HepG2 (cell line): ENCODE data around the gene RIF1. TPM values are rescaled to one million over a fixed set of nuclear protein-coding genes. Genes with fewer than 3 reads are reported as not detected.

Experiments
- ATAC-seq: fragments of 200-7000 bp; cut with Tn5 transposase; 3 replicates; pipeline ENCODE4 v1.9.1; 2020; ENCODE audit warnings: mild to moderate bottlenecking, moderate library complexity
- BruUV-seq: library from RNA; stranded (reverse); fragments of 400-500 nt; replicated peaks from 2 replicates; lab custom pipeline; 2021; lab: Mats Ljungman, UMichigan
- CTCF ChIA-PET: fragments of 300-600 bp; formaldehyde crosslinking; extraction: SDS; loops from one replicate; lab custom pipeline; 2021; ENCODE audit warnings: low total read pairs, inconsistent platforms, low intra/inter-chr PET ratio; lab: Yijun Ruan, JAX
- POLR2A ChIA-PET: fragments of 350-600 bp; sonication (Branson Sonifier 250); formaldehyde crosslinking; loops from one replicate; lab custom pipeline; 2020; ENCODE audit warnings: antibody characterized with exemption, inconsistent platforms; lab: Yijun Ruan, JAX
- DNase-seq: peaks from one replicate; pipeline ENCODE4 v3.0.0-alpha.2; 2015; ENCODE audit warnings: low spot score
- FAIRE-seq: peaks from 3 replicates; lab custom pipeline; 2011; peaks lifted over from hg19 to GRCh38; lab: Jason Lieb, UNC
- H2AFZ ChIP-seq: one replicate; pipeline ENCODE4 v1.6.1; 2011; ENCODE audit warnings: low read length, inconsistent platforms
- H3K27ac ChIP-seq: fragments of 300-600 bp; 3 replicates; pipeline ENCODE4 v1.8.0; 2011; ENCODE audit warnings: mixed run types, mild to moderate bottlenecking, mixed read lengths, low read length, inconsistent platforms; ENCODE audit not compliant: insufficient read depth; ENCODE audit errors: extremely low read length
- H3K27me3 ChIP-seq, 2 experiments: fragments of 200-600 bp in 1 of 2; 2 replicates in 1 of 2; 3 replicates in 1 of 2; pipeline versions ENCODE4 v1.6.0 to v1.8.0; 2011; ENCODE audit warnings: low read length in 2 of 2, mild to moderate bottlenecking in 2 of 2, moderate library complexity in 2 of 2, inconsistent platforms in 1 of 2; ENCODE audit not compliant: insufficient read depth in 2 of 2, control insufficient read depth in 1 of 2
- H3K36me3 ChIP-seq, 2 experiments: fragments of 200-600 bp in 1 of 2; replicated peaks in 1 of 2; 2 replicates in 1 of 2; 3 replicates in 1 of 2; pipeline versions ENCODE4 v1.5.1 to v1.8.0; 2011; ENCODE audit warnings: low read length in 2 of 2, inconsistent platforms in 1 of 2; ENCODE audit not compliant: insufficient read depth in 2 of 2, control insufficient read depth in 1 of 2
- H3K4me1 ChIP-seq: 2 replicates; pipeline ENCODE4 v1.5.1; 2012; ENCODE audit warnings: low read length, inconsistent platforms; ENCODE audit not compliant: insufficient read depth
- H3K4me2 ChIP-seq: 2 replicates; pipeline ENCODE4 v1.6.0; 2011; ENCODE audit warnings: low read depth, low read length, inconsistent platforms
- H3K4me3 ChIP-seq, 3 experiments: fragments of 200-600 bp in 1 of 3; sonication (generic), shearing (Covaris generic) in 1 of 3; replicated peaks in 1 of 3; 2 replicates each; pipeline ENCODE4 v1.5.1; 2011 to 2016; ENCODE audit warnings: low read length in 3 of 3, inconsistent platforms in 2 of 3, low read depth in 2 of 3, mild to moderate bottlenecking in 2 of 3, control low read depth in 1 of 3, mixed read lengths in 1 of 3; ENCODE audit not compliant: insufficient read depth in 1 of 3
- H3K79me2 ChIP-seq: one replicate; pipeline ENCODE4 v1.6.1; 2011; ENCODE audit warnings: low read length, inconsistent platforms; ENCODE audit not compliant: insufficient read depth
- H3K9ac ChIP-seq: 2 replicates; pipeline ENCODE4 v1.6.0; 2011; ENCODE audit warnings: mild to moderate bottlenecking, low read depth, low read length, inconsistent platforms; ENCODE audit not compliant: insufficient read depth
- H3K9me3 ChIP-seq: 2 replicates; pipeline ENCODE4 v1.5.1; 2012; ENCODE audit warnings: mild to moderate bottlenecking, low read length
- H4K20me1 ChIP-seq: 2 replicates; pipeline ENCODE4 v1.6.0; 2011; ENCODE audit warnings: inconsistent platforms, mild to moderate bottlenecking, low read length, moderate library complexity; ENCODE audit not compliant: insufficient read depth
- HDAC2 ChIP-seq: sonication (generic); formaldehyde crosslinking; IDR thresholded peaks from 2 replicates; pipeline ENCODE4 v1.4.0; 2020; ENCODE audit warnings: missing genetic modification reagents
- NFAT5 ChIP-seq: sonication (generic); formaldehyde crosslinking; IDR thresholded peaks from 2 replicates; pipeline ENCODE4 v1.4.0; 2020; ENCODE audit warnings: missing genetic modification reagents
- THAP7 ChIP-seq: sonication (generic); formaldehyde crosslinking; IDR thresholded peaks from 2 replicates; pipeline ENCODE4 v1.8.1; 2023; ENCODE audit warnings: mild to moderate bottlenecking, missing genetic modification reagents
- ZBTB2 ChIP-seq: sonication (generic); formaldehyde crosslinking; IDR thresholded peaks from 2 replicates; pipeline ENCODE4 v1.8.0; 2022; ENCODE audit warnings: low read depth, missing genetic modification reagents
- ZFP36L1 ChIP-seq: sonication (generic); formaldehyde crosslinking; IDR thresholded peaks from 2 replicates; pipeline ENCODE4 v1.8.0; 2022; ENCODE audit warnings: mild to moderate bottlenecking, missing genetic modification reagents, moderate library complexity
- ZNF333 ChIP-seq: sonication (generic); formaldehyde crosslinking; IDR thresholded peaks from 2 replicates; pipeline ENCODE4 v1.4.0; 2020; ENCODE audit warnings: mild to moderate bottlenecking, missing genetic modification reagents, borderline replicate concordance
- ZNF558 ChIP-seq: sonication (generic); formaldehyde crosslinking; IDR thresholded peaks from 2 replicates; pipeline ENCODE4 v1.9.0; 2022; ENCODE audit warnings: mild to moderate bottlenecking, missing genetic modification reagents, borderline replicate concordance
- ZNF605 ChIP-seq: sonication (generic); formaldehyde crosslinking; IDR thresholded peaks from 2 replicates; pipeline ENCODE4 v1.8.0; 2022; ENCODE audit warnings: mild to moderate bottlenecking, missing genetic modification reagents
- ZNF652 ChIP-seq: IDR thresholded peaks from 2 replicates; pipeline ENCODE4 v1.6.1; 2016; ENCODE audit warnings: low read depth, borderline replicate concordance
- WGBS: methylation state at CpG from one replicate; pipeline ENCODE4 v1.1.6; 2017; ENCODE audit warnings: low lambda C conversion rate; 5-methylcytosine and 5-hydroxymethylcytosine counted together
- in situ Hi-C: cut with HindIII; loops from 2 replicates; pipeline ENCODE4 v1.10.0; 2017; ENCODE audit warnings: low pct_unique_long_range_greater_than_20kb; ENCODE audit not compliant: extremely low pct_ligation_motif_present
- intact Hi-C: fragments of 100-400 bp; cut with micrococcal nuclease; formaldehyde crosslinking; loops from one replicate; pipeline ENCODE4 v1.10.0; 2022; ENCODE audit not compliant: unreplicated experiment
- polyA plus RNA-seq, 8 experiments: library from polyadenylated mRNA; depleted of rRNA in 3 of 8; stranded (reverse) in 7 of 8; unstranded in 1 of 8; fragments of >200 nt; fragmentation: Illumina TruSeq in 4 of 8; extraction: Trizol in 4 of 8; gene quantifications; 2 replicates each; pipeline versions ENCODE4 v1.2.1 to v1.2.3, GENCODE V29; 2011 to 2016; ENCODE audit warnings: low read depth in 4 of 8, missing spikeins in 1 of 8, mixed read lengths in 1 of 8; ENCODE audit not compliant: insufficient read depth in 1 of 8
- total RNA-seq, 5 experiments: library from RNA; depleted of rRNA; stranded (reverse); fragments of >200 nt; fragmentation: Illumina TruSeq; extraction: Trizol; gene quantifications; 2 replicates each; pipeline ENCODE4 v1.2.3, GENCODE V29; 2016; ENCODE audit warnings: low read depth in 1 of 5
- TF ChIP-seq, protein P1 (sequence below): IDR thresholded peaks from 2 replicates; pipeline ENCODE4 v1.6.1; 2016
- TF ChIP-seq, protein P2 (sequence below): sonication (generic); formaldehyde crosslinking; IDR thresholded peaks from 2 replicates; pipeline ENCODE4 v1.4.0; 2020; ENCODE audit warnings: missing genetic modification reagents, borderline replicate concordance
- TF ChIP-seq, protein P3 (sequence below): sonication (generic); formaldehyde crosslinking; conservative IDR thresholded peaks from 2 replicates; pipeline ENCODE4 v1.8.0; 2022; ENCODE audit warnings: low read depth, missing genetic modification reagents

Gene RIF1
- total and polyA plus RNA-seq, 2 of the 13 experiments (the other 11 are each of a cell fraction or from before 2014, with no cell fraction given), result 12.1 to 73.6 TPM

- H3K4me1 ChIP-seq, result no peaks in the 10 kb centered on the region
- no peaks in the 10 kb centered on the region for H3K36me3 ChIP-seq
- in situ Hi-C loops, result no loop called here
- WGBS, result 48% methylated on average over 4 of the region's 4 CpGs
- POLR2A ChIA-PET, result no interaction called here
- intact Hi-C loops, result no loop called here
- ATAC-seq (peak; percentile 76), DNase-seq (no peak), FAIRE-seq (no peak)
- H3K27ac ChIP-seq, result no peak overlapping the region
- H3K79me2 ChIP-seq, result no peaks in the 10 kb centered on the region
- H3K9ac ChIP-seq, result no peak overlapping the region
- no peaks in the 10 kb centered on the region for H3K27me3 ChIP-seq
- H3K4me3 ChIP-seq, result no peak overlapping the region
- H3K4me2 ChIP-seq, result no peak overlapping the region
- no peak overlapping the region for H2AFZ ChIP-seq
- CTCF ChIA-PET, result no interaction called here
- H3K9me3 ChIP-seq, result no peaks in the 10 kb centered on the region
- no peaks in the 10 kb centered on the region for H4K20me1 ChIP-seq
- BruUV-seq, result no TSS peak
- no peak for TF ChIP-seq ZBTB2 (CRISPR knock-in tag)
- no peak for TF ChIP-seq HDAC2
- TF ChIP-seq ZNF333 (CRISPR knock-in tag), result no peak
- TF ChIP-seq ZNF652 (CRISPR knock-in tag), result no peak
- TF ChIP-seq, protein P1, sequence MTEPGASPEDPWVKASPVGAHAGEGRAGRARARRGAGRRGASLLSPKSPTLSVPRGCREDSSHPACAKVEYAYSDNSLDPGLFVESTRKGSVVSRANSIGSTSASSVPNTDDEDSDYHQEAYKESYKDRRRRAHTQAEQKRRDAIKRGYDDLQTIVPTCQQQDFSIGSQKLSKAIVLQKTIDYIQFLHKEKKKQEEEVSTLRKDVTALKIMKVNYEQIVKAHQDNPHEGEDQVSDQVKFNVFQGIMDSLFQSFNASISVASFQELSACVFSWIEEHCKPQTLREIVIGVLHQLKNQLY (CRISPR knock-in tag), result no peak
- no peak for TF ChIP-seq ZNF558 (CRISPR knock-in tag)
- no peak for TF ChIP-seq ZNF605 (CRISPR knock-in tag)
- TF ChIP-seq, protein P2, sequence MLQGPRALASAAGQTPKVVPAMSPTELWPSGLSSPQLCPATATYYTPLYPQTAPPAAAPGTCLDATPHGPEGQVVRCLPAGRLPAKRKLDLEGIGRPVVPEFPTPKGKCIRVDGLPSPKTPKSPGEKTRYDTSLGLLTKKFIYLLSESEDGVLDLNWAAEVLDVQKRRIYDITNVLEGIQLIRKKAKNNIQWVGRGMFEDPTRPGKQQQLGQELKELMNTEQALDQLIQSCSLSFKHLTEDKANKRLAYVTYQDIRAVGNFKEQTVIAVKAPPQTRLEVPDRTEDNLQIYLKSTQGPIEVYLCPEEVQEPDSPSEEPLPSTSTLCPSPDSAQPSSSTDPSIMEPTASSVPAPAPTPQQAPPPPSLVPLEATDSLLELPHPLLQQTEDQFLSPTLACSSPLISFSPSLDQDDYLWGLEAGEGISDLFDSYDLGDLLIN (CRISPR knock-in tag), result no peak
- TF ChIP-seq, protein P3, sequence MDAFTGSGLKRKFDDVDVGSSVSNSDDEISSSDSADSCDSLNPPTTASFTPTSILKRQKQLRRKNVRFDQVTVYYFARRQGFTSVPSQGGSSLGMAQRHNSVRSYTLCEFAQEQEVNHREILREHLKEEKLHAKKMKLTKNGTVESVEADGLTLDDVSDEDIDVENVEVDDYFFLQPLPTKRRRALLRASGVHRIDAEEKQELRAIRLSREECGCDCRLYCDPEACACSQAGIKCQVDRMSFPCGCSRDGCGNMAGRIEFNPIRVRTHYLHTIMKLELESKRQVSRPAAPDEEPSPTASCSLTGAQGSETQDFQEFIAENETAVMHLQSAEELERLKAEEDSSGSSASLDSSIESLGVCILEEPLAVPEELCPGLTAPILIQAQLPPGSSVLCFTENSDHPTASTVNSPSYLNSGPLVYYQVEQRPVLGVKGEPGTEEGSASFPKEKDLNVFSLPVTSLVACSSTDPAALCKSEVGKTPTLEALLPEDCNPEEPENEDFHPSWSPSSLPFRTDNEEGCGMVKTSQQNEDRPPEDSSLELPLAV (CRISPR knock-in tag), result no peak
- TF ChIP-seq NFAT5 (CRISPR knock-in tag), result no peak
- no peak for TF ChIP-seq THAP7 (CRISPR knock-in tag)
- TF ChIP-seq ZFP36L1 (CRISPR knock-in tag), result no peak
These were observed 14.0 kb upstream of the RIF1 start for GRCh38 chr2:151395509-151396374.
